Activated naive CD8-positive, alpha-beta T cell treated with anti-CD3 and anti-CD28 coated beads, Interleukin-2, amount 50 U/mL, for 16 hours (primary cell): Measurements from ENCODE around the gene MATN1.

Source experiments
- DNase-seq: peaks from one replicate; pipeline ENCODE4 v3.0.0-alpha.2; 2020; ENCODE audit warnings: low read depth, low spot score

Gene MATN1

GRCh38 chr1:30745156-30745833 lies 21.9 kb upstream of the MATN1 start:
- DNase-seq, result no peak

DNA sequence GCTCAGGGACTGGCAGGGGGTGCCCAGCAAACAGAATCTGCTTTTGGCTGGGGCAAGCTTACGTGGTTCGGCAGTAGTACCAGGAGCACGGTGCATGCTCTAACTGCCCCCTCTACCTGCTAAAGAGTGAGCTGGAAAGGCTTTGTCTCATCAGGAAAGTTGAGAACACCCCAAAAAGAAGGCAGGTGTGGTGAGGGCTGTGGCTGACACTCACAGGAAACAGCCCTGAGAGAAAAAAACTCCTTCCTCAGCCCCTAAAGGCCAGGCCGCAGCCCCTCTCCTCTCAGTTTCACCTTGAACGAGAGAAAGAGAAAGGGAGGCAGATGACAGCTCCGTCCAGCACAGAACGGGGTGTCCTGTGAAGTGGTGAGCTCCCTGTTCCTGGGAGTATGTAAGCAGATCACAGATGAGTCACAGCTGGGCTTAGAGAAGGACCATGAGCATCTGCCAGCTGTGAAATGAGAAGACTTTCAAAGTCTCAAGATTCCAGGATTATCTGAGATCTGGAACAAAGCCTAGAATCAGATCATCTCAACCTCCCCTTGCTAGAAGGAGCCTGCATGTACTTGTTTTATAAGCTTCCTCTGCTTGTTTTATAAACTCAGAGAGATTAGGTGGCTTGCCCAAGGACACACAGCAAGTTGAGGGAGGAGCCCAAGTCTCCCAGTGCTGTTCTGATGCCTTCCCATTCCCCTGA lies 20.8 kb upstream of the MATN1 start:
- DNase-seq, result no peak

DNA sequence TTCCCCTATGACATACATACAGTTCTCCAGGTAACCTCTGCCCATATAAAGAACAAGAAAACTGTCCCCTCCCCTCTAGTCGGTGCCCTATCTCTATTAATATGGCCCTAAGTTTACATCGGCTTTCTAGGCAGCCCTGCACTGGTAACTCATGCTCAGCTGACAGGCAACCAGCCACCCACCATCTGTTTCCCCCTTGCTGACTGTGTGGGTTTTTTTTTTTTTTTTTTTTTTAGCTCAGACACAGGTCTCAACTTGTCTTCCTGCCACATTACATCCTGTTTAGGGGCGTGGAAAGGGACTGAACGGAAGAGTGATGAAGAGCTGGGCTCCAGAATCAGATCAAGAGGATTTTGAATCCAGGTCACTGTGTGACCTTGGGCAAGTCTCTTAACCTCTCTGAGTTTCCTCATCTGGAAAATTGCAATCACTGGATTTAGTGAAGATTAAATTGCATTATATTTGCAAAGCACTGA lies 20.2 kb upstream of the MATN1 start:
- no peak for DNase-seq

DNA sequence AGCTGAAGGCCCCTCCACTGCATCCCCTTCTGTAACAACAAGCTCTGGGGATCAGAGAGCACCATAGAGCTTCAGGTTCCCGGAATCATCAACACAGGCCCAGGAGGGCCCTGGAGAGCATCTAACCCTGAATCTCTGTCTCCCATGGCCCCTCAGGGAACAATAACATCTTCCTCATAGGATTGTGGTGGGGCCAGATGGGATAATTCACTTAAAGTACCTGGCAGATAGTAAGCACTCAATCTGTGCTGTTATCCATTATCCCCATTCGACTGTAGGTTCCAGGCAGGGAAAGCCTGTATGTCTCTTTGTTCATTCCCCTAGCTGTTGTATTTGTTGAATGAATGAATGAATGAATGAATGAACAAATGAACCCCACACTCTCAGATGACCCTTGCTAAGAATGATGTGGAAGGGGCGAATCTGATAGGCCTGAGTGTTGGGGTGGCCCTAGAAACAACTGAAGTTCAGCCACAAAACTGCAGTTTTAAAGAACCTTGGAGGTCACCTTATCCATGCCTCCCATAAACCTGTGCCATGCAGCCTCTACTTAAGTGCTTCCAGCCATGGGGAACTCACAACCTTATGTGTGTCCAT lies 19.7 kb upstream of the MATN1 start:
- no peak for DNase-seq

DNA sequence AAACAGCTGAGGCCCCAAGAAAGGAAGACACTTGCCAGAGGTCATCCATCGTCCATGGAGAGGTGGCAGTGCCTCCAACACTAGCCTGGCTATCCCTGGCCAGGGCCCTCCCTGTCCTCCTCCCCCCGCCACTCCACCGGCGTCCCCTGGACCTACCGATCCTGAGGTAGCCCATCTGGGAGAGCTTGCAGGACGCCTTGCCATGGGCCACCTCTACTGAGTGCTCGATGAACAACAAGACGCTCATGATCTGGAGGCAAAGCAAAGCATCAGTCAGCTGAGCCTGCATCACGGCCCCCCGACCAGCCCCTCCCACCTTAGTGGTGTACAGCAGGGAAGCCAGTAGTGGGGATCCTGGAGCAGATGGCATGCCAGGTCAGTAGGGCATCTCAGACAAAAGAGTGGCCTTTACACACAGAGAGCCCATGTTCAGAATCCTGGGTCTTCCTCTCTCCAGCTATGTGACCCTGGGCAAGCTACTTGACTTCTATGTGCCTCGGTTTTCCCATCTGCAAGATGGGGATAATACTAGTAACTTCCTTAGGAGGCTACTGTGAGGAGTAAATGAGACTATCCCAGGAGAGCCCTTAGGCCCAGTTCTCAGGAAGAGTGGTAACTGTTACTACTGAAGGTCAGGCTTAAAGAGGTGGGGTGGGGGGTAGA lies 19.0 kb upstream of the MATN1 start:
- no peak for DNase-seq

- no peak for DNase-seq
Measured at GRCh38 chr1:30741239-30741894, 18.0 kb upstream of the MATN1 start.

GRCh38 chr1:30740251-30741238 lies 17.2 kb upstream of the MATN1 start:
- DNase-seq, result no peak

DNA sequence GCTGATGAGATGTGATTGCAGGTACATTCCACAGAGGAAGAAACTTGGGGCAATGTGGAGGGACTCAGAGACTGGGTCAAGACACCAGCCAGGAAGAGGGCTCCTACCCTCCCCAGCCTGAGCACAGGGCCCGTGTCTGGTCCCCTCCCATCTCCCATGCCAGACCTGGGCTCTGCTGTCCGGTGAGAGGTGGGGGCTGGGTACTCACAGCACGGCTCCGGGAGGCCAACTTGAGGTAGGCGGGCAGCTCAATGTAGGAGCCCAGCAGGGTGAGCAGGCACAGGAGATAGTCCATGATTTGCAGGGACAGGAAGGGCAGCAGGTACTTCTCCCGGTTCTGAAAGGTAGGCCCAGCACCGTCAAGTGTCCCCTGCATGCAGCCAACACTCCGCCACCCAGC lies 16.2 kb upstream of the MATN1 start:
- DNase-seq, result no peak

DNA sequence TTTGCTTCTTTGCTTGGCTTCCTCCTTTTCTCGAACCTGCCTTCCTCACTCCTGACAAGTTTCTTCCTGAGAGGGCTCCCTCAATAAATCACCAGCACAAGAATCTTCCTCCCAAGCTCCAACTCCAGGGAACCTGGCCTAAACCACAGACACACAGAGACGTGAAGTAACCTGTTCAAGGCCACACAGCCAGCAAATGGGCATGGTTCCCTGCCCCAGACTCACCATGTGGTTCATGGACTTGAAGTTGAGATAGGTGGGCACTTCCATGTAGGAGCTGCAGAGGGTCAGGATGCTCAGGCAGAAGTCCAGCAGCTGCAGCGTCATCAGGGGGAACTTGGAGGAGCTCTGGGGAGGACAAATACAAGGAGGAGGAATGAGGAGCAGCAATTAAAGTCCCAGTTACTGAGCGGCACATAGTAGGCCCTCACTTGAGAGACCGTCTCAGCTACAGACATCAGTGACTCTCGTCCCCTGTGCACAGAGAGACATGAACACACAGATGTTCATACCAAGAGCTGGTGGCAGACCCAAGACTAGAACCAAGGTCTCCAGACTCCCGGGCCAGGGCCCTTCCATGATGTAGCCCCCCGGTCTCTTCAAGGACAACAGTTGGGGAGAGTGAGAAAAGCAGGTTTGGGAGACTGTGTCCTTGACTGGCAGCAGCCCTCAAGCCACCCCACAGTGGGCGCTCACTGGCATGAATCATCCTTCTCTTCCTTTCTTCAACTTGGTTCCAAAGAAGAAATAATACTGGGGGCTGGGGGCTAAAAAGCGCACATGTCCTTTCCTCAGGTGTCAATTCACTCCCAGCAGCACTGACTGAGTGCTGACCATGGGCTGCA lies 15.6 kb upstream of the MATN1 start:
- no peak for DNase-seq

DNA sequence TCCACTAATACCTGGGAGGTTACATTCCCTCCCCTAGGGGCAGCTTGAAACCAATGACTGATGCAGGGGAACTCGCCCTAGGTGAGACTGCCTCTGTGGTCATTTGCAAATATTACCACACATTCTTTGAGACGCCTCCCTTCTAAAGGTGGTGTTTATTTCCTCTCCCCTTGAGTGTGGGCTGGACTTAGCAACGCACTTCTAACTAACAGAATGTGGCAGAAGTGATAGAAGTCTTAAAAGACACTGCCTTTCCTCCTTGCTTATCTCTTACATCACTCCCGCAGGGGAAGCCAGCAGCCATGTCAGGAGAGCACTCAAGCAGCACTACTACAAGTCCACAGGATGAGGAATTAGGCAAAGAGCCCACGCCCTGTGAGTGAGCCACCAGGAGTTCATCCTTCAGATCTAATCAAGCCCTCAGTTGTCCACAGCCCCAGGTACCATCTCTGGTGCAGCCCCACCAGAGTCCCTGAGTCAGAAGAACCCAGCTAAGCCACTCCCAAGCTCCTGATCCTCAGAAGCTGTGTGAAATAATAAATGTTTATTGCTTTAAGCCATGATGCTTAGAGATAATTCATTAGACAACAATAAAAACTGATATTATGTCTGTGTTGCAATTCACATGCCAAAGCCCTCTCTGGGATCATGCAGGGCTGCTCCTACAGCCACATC lies 14.8 kb upstream of the MATN1 start:
- DNase-seq, result no peak

DNA sequence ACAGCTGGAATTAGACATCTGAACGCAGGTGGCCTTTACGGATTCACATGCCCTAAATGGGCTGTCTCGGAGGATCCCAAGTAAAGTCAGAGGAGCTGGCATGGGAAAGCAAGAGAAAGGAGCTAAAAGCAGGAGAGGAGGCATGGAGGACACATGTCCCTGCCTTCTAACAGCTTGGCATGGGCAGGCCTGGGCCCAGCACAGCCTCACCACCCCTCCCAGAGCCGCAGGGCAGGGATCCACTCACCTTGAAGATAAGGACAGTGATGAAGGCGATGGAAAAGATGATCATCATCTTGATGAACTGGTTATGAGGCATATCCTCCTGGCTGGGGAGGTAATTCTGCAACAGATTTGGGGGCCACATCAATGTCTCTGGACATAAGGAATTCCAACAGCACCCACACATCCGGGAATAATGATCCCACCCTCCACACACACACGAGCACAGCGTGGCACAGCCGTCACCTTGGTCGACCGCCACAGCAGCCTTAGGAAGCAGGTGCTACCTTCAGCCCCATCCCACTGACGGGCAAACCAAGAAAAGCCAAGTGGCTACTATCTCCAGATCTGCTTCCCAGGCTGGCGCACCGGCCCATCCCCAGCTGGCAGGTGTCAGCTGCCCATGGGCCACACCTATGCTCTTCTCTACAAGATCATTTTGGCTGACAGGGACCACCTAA lies 14.1 kb upstream of the MATN1 start:
- DNase-seq, result no peak

GRCh38 chr1:30735668-30736498 lies 12.5 kb upstream of the MATN1 start:
- DNase-seq, result no peak

- no peak for DNase-seq
Measured at GRCh38 chr1:30735124-30735523, 11.7 kb upstream of the MATN1 start.

GRCh38 chr1:30734580-30734979 lies 11.2 kb upstream of the MATN1 start:
- no peak for DNase-seq

GRCh38 chr1:30734106-30734505 lies 10.7 kb upstream of the MATN1 start:
- no peak for DNase-seq

GRCh38 chr1:30733493-30733892 lies 10.1 kb upstream of the MATN1 start:
- no peak for DNase-seq

GRCh38 chr1:30732277-30732996 lies 9.1 kb upstream of the MATN1 start:
- DNase-seq, result no peak
